ENCODE measurements around the gene CA4.

The CA4 gene

GRCh38 chr17:60164164-60164563 lies 14.4 kb downstream of the CA4 start:
- TF ChIP-seq RAD21 (IDR thresholded peaks at IDR 0.05; ENCODE audit: low read depth) (no peak), MAX (IDR thresholded peaks at IDR 0.05) (no peak), CREB1 (IDR thresholded peaks at IDR 0.05; ENCODE audit: low read depth) (no peak), TCF12 (IDR thresholded peaks at IDR 0.05; ENCODE audit: low read depth) (no peak), FOXM1 (IDR thresholded peaks at IDR 0.05; ENCODE audit: borderline replicate concordance, low read depth) (no peak), YY1 (IDR thresholded peaks at IDR 0.05; ENCODE audit: low read depth) (no peak), ZBTB7A (IDR thresholded peaks at IDR 0.05; ENCODE audit: low read depth) (no peak), CEBPB (IDR thresholded peaks at IDR 0.05) (no peak), NFIC (IDR thresholded peaks at IDR 0.05) (no peak)

- no peak for TF ChIP-seq TAF1 (IDR thresholded peaks at IDR 0.05; ENCODE audit: low read depth)
- no peak for TF ChIP-seq TEAD4 (IDR thresholded peaks at IDR 0.05)
- TF ChIP-seq EP300 (IDR thresholded peaks at IDR 0.05; ENCODE audit: borderline replicate concordance): no peak
Measured at GRCh38 chr17:60164697-60165096, 14.9 kb downstream of the CA4 start.

- TF ChIP-seq EGR1 (IDR thresholded peaks at IDR 0.05) (no peak), TCF12 (IDR thresholded peaks at IDR 0.05; ENCODE audit: low read depth) (no peak), EP300 (IDR thresholded peaks at IDR 0.05; ENCODE audit: borderline replicate concordance) (no peak), CEBPB (IDR thresholded peaks at IDR 0.05) (no peak), RAD21 (IDR thresholded peaks at IDR 0.05; ENCODE audit: low read depth) (no peak)
Measured at GRCh38 chr17:60165223-60165622, 15.4 kb downstream of the CA4 start.

- TF ChIP-seq TCF12 (IDR thresholded peaks at IDR 0.05; ENCODE audit: low read depth): no peak
- TF ChIP-seq YY1 (IDR thresholded peaks at IDR 0.05; ENCODE audit: low read depth): no peak
- TF ChIP-seq RAD21 (IDR thresholded peaks at IDR 0.05; ENCODE audit: low read depth): no peak
- no peak for TF ChIP-seq CEBPB (IDR thresholded peaks at IDR 0.05)
- TF ChIP-seq TAF1 (IDR thresholded peaks at IDR 0.05; ENCODE audit: low read depth): no peak
Measured at GRCh38 chr17:60165971-60166370, 16.2 kb downstream of the CA4 start.

GRCh38 chr17:60167065-60167741 lies 17.4 kb downstream of the CA4 start:
- TF ChIP-seq USF1 (IDR thresholded peaks at IDR 0.05) (no peak), YY1 (IDR thresholded peaks at IDR 0.05; ENCODE audit: low read depth) (no peak), TCF12 (IDR thresholded peaks at IDR 0.05; ENCODE audit: low read depth) (no peak), EP300 (IDR thresholded peaks at IDR 0.05; ENCODE audit: borderline replicate concordance) (no peak), TEAD4 (IDR thresholded peaks at IDR 0.05) (no peak), CREB1 (IDR thresholded peaks at IDR 0.05; ENCODE audit: low read depth) (no peak), ZBTB7A (IDR thresholded peaks at IDR 0.05; ENCODE audit: low read depth) (no peak), REST (IDR thresholded peaks at IDR 0.05; ENCODE audit: low read depth) (no peak), MAX (IDR thresholded peaks at IDR 0.05) (no peak), EGR1 (IDR thresholded peaks at IDR 0.05) (no peak), RAD21 (IDR thresholded peaks at IDR 0.05; ENCODE audit: low read depth) (no peak), FOXM1 (IDR thresholded peaks at IDR 0.05; ENCODE audit: borderline replicate concordance, low read depth) (no peak), TAF1 (IDR thresholded peaks at IDR 0.05; ENCODE audit: low read depth) (no peak)

GRCh38 chr17:60168654-60169053 lies 18.9 kb downstream of the CA4 start:
- TF ChIP-seq CREB1 (IDR thresholded peaks at IDR 0.05; ENCODE audit: low read depth) (no peak), MAX (IDR thresholded peaks at IDR 0.05) (no peak), REST (IDR thresholded peaks at IDR 0.05; ENCODE audit: low read depth) (no peak), TCF12 (IDR thresholded peaks at IDR 0.05; ENCODE audit: low read depth) (no peak), FOXM1 (IDR thresholded peaks at IDR 0.05; ENCODE audit: borderline replicate concordance, low read depth) (no peak), USF1 (IDR thresholded peaks at IDR 0.05) (no peak), EP300 (IDR thresholded peaks at IDR 0.05; ENCODE audit: borderline replicate concordance) (no peak), TAF1 (IDR thresholded peaks at IDR 0.05; ENCODE audit: low read depth) (no peak), TEAD4 (IDR thresholded peaks at IDR 0.05) (no peak), ZBTB7A (IDR thresholded peaks at IDR 0.05; ENCODE audit: low read depth) (no peak)

All from Ishikawa (cell line).